Lower lobe of right lung (tissue), 2 donors: ENCODE measurements around the gene XYLT1. TPM values are rescaled to one million over a fixed set of nuclear protein-coding genes. Genes with fewer than 3 reads are reported as not detected.

Source experiments
- ATAC-seq, 2 donors: fragments of 200-7000 bp; cut with Tn5 transposase; one replicate each; pipeline ENCODE4 v1.9.1; 2020 to 2022; ENCODE audit warnings: mild to moderate bottlenecking in 2 of 2, moderate library complexity in 2 of 2
- DNase-seq: peaks from one replicate; pipeline ENCODE4 v3.0.0-alpha.2; 2020
- H3K27ac ChIP-seq: fragments of 200-600 bp; one replicate; pipeline ENCODE4 v1.8.0; 2022
- H3K27me3 ChIP-seq: fragments of 200-600 bp; one replicate; pipeline ENCODE4 v1.8.0; 2022; ENCODE audit warnings: low read depth
- H3K36me3 ChIP-seq: fragments of 200-600 bp; one replicate; pipeline ENCODE4 v1.8.0; 2022; ENCODE audit warnings: mild to moderate bottlenecking
- H3K4me1 ChIP-seq: fragments of 200-600 bp; one replicate; pipeline ENCODE4 v1.8.0; 2022
- H3K4me3 ChIP-seq: fragments of 200-600 bp; one replicate; pipeline ENCODE4 v1.8.0; 2022; ENCODE audit warnings: mild to moderate bottlenecking
- H3K9me3 ChIP-seq: fragments of 200-600 bp; one replicate; pipeline ENCODE4 v1.8.0; 2022
- intact Hi-C: fragments of 100-400 bp; cut with DNase I; formaldehyde crosslinking; loops from one replicate; pipeline ENCODE4 v1.11.0; 2022
- total RNA-seq: library from RNA; stranded (reverse); fragmentation: NEBNext Ultra II Directional; extraction: Animal tissue kit (Norgen Biotek cat#: 25700); gene quantifications from one replicate; pipeline ENCODE4 v1.2.1, GENCODE V29; 2021
- TF ChIP-seq, protein P1 (sequence below): fragments of 200-600 bp; IDR thresholded peaks from one replicate; pipeline ENCODE4 v1.8.0; 2022; ENCODE audit warnings: antibody characterized with exemption, mild to moderate bottlenecking
- donor health status: DM: no; HTN: yes; CAD: no; lungs with severe emphysema.

XYLT1 gene
- total RNA-seq, 1 donor from 2014 or later = 9.0 TPM

DNA sequence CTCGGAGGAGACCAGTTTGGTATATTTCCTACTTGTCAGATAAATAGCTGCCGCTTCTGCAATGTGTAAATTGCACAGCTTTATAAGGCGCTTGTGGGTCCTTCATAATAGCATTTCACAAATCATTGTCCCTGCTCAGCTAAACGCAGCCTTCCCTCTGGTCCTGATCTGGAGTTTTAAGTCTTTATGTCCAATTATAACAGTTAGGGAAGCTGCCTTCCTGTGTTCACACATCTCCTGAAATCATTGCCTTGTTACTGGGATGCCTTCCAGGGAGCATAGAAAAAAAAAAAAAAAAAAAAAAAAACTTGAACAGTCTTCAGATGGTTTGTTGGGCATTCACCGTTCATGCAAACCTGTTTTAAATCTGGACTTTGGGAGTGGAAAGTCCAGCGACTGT lies 342.0 kb downstream of the XYLT1 start:
- H3K27ac ChIP-seq = no peak overlapping the region
- no peak for DNase-seq
- no peaks in the 10 kb centered on the region for H3K27me3 ChIP-seq
- TF ChIP-seq, protein P1, sequence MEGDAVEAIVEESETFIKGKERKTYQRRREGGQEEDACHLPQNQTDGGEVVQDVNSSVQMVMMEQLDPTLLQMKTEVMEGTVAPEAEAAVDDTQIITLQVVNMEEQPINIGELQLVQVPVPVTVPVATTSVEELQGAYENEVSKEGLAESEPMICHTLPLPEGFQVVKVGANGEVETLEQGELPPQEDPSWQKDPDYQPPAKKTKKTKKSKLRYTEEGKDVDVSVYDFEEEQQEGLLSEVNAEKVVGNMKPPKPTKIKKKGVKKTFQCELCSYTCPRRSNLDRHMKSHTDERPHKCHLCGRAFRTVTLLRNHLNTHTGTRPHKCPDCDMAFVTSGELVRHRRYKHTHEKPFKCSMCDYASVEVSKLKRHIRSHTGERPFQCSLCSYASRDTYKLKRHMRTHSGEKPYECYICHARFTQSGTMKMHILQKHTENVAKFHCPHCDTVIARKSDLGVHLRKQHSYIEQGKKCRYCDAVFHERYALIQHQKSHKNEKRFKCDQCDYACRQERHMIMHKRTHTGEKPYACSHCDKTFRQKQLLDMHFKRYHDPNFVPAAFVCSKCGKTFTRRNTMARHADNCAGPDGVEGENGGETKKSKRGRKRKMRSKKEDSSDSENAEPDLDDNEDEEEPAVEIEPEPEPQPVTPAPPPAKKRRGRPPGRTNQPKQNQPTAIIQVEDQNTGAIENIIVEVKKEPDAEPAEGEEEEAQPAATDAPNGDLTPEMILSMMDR = no peak
- no peaks in the 10 kb centered on the region for H3K9me3 ChIP-seq
- peaks cover 34% of the 10 kb centered on the region for H3K36me3 ChIP-seq
- no peak overlapping the region for H3K4me3 ChIP-seq
- intact Hi-C loops = no loop called here
- ATAC-seq = no peak
- H3K4me1 ChIP-seq = no peaks in the 10 kb centered on the region

DNA sequence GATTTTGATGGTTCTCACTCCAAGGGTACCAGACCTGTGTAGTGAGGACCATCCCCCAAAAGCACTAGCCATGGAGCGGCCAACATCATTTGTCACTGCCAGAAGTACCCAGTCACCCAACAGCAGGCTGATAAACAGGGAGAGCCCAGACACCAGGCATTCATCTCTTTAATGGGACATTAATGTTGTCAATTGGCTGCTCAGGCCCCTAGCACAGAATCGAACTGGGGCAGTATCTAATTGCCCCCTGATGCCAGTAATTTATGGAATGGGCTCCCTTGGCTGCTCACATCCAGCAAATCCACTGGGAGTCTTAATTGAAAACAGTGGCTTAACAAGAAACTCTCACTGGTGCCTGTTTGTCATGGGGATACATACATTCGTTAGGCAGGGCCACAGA lies 344.6 kb downstream of the XYLT1 start:
- H3K9me3 ChIP-seq = no peaks in the 10 kb centered on the region
- no peak for ATAC-seq
- no peak for DNase-seq
- intact Hi-C loops = no loop called here
- no peak overlapping the region for H3K27ac ChIP-seq
- no peaks in the 10 kb centered on the region for H3K27me3 ChIP-seq
- TF ChIP-seq, protein P1 = no peak
- no peaks in the 10 kb centered on the region for H3K4me1 ChIP-seq
- peaks cover 25% of the 10 kb centered on the region for H3K36me3 ChIP-seq
- H3K4me3 ChIP-seq = no peak overlapping the region

- Histone ChIP-seq H3K4me1 (no peaks in the 10 kb centered on the region), H3K36me3 (peaks cover 25% of the 10 kb centered on the region), H3K27ac (no peak overlapping the region), H3K4me3 (no peak overlapping the region), H3K27me3 (no peaks in the 10 kb centered on the region), H3K9me3 (no peaks in the 10 kb centered on the region)
- DNase-seq (no peak), ATAC-seq (no peak)
- TF ChIP-seq, protein P1 = no peak
- intact Hi-C loops = no loop called here
Observed at GRCh38 chr16:17125671-17126070, 345.1 kb downstream of the XYLT1 start.

- H3K27ac ChIP-seq = no peak overlapping the region
- ATAC-seq = no peak
- no peak for DNase-seq
- no peaks in the 10 kb centered on the region for H3K27me3 ChIP-seq
- TF ChIP-seq, protein P1 = no peak
- no peaks in the 10 kb centered on the region for H3K4me1 ChIP-seq
- intact Hi-C loops = no loop called here
- H3K4me3 ChIP-seq = no peak overlapping the region
- no peaks in the 10 kb centered on the region for H3K36me3 ChIP-seq
- no peaks in the 10 kb centered on the region for H3K9me3 ChIP-seq
Observed at GRCh38 chr16:17117906-17118577, 352.7 kb downstream of the XYLT1 start.

DNA sequence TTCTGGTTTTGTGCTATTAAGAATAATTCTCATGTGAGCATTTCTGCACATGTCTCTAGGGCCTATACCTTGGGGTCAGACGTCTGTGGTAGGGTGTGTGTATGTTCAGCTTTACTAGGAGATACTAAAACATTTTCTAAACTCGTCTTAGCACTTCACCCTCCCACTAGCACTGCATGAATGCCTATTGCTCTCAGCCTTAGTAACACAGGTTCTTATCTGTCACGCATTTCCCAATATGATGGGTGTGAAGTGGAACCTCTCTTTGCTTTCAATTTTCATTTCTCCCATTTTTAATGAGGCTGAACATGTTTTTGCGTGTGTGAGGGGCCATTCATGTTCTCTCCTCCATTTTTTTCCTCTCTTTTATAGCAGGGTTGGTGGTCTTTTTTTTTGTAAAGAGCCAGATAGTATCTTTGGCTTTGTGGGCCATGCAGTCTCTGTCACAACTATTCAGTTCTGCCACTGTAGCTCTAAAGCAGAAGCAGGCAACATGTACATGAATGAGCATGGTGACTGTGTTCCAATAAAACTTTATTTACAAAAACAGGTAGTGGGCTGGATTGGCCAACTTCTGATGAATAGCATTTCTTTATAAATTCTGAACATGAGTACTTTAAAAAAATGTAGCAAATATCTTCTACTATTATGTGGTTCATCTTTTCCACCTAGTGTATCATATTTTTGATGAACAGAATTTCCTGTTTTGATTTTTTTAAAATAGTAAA lies 354.0 kb downstream of the XYLT1 start:
- no peak overlapping the region for H3K27ac ChIP-seq
- TF ChIP-seq, protein P1 = no peak
- intact Hi-C loops = no loop called here
- H3K27me3 ChIP-seq = no peaks in the 10 kb centered on the region
- no peak for ATAC-seq
- DNase-seq = no peak
- no peaks in the 10 kb centered on the region for H3K9me3 ChIP-seq
- no peaks in the 10 kb centered on the region for H3K4me1 ChIP-seq
- H3K4me3 ChIP-seq = no peak overlapping the region
- H3K36me3 ChIP-seq = no peaks in the 10 kb centered on the region
